Measurements from ENCODE around the gene EIF3D.

DNA sequence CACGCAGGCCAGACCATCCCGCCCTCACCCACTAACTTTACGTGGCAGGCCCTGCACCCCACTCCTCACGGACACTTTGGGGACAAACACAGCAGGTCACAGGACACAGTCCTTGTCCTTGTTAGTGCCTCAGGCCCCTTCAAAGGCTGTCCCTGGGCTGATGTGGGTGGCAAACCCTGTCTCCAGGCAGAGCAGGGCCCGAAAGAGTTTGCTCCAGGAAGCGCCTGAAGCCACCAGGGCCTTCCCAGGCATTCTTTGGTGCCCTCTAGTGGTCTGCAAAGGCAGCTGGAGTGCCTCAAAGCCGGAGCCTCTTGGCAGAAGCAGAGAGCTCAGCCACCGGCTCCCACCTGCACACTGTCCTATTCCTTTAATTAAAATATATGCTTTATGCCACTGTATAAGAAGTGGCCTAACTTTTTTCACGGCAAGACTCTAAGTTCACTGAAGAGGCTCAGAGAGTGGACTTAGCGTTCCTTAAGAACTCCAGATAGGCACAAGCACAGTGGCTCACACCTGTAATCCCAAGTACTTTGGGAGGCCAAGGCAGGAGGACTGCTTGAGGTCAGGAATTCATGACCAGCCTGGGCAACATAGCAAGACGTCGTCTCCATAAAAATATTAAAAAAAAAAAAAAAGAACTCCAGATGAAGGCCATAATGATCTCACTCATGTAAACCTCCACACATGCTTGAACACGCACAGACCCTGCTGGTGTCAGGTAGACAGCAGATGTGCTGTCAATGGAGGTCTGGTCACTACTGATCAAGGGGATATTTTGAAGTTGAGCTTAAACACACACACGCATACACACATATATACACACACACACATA is 58.6 kb downstream of the EIF3D start:
- TF ChIP-seq, protein P1, sequence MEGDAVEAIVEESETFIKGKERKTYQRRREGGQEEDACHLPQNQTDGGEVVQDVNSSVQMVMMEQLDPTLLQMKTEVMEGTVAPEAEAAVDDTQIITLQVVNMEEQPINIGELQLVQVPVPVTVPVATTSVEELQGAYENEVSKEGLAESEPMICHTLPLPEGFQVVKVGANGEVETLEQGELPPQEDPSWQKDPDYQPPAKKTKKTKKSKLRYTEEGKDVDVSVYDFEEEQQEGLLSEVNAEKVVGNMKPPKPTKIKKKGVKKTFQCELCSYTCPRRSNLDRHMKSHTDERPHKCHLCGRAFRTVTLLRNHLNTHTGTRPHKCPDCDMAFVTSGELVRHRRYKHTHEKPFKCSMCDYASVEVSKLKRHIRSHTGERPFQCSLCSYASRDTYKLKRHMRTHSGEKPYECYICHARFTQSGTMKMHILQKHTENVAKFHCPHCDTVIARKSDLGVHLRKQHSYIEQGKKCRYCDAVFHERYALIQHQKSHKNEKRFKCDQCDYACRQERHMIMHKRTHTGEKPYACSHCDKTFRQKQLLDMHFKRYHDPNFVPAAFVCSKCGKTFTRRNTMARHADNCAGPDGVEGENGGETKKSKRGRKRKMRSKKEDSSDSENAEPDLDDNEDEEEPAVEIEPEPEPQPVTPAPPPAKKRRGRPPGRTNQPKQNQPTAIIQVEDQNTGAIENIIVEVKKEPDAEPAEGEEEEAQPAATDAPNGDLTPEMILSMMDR (conservative IDR thresholded peaks at IDR 0.05 in 1 of 2, IDR thresholded peaks at IDR 0.05 in 1 of 2; ENCODE audit: extremely low read depth in 1 of 2, insufficient read depth in 1 of 2, low read depth in 1 of 2, low read length in 2 of 2) = peak; percentile 93 to 99
- no peak for TF ChIP-seq EZH2 (IDR thresholded peaks at IDR 0.05; ENCODE audit: borderline replicate concordance, low read length)
